H9 (cell line): ENCODE measurements around the gene MYO1E. TPM values are rescaled to one million over a fixed set of nuclear protein-coding genes. Genes with fewer than 3 reads are reported as not detected.
"Not testable (repeated sequence)": the region's sequence is repeated elsewhere in the genome, so short reads cannot be mapped to it uniquely, and the experiment has no call there.

Experiments
- DNase-seq: peaks from one replicate; pipeline ENCODE4 v3.0.0-alpha.2; 2017
- H2AFZ ChIP-seq: one replicate; pipeline ENCODE4 v1.6.1; 2013; ENCODE audit warnings: mild to moderate bottlenecking, low read length, control low read depth, moderate library complexity
- H2AK5ac ChIP-seq: 2 replicates; pipeline ENCODE4 v1.6.1; 2013; ENCODE audit warnings: low read length, control low read depth, mixed read lengths; ENCODE audit not compliant: insufficient read length
- H2BK120ac ChIP-seq: one replicate; pipeline ENCODE4 v1.6.1; 2013; ENCODE audit warnings: low read depth, mild to moderate bottlenecking, low read length, control low read depth, inconsistent platforms; ENCODE audit not compliant: poor library complexity, severe bottlenecking
- H2BK12ac ChIP-seq: 2 replicates; pipeline ENCODE4 v1.6.1; 2013; ENCODE audit warnings: low read length, control low read depth, mixed read lengths, low read depth; ENCODE audit not compliant: insufficient read length
- H2BK15ac ChIP-seq: 2 replicates; pipeline ENCODE4 v1.6.1; 2013; ENCODE audit warnings: low read depth, low read length, control low read depth
- H2BK20ac ChIP-seq: one replicate; pipeline ENCODE4 v1.6.1; 2013; ENCODE audit warnings: low read depth, mild to moderate bottlenecking, low read length, control low read depth, inconsistent platforms; ENCODE audit not compliant: poor library complexity, severe bottlenecking
- H2BK5ac ChIP-seq: 2 replicates; pipeline ENCODE4 v1.6.1; 2013; ENCODE audit warnings: low read length, control low read depth, mixed read lengths; ENCODE audit not compliant: insufficient read length
- H3K14ac ChIP-seq: 2 replicates; pipeline ENCODE4 v1.6.1; 2013; ENCODE audit warnings: low read length, control low read depth; ENCODE audit not compliant: insufficient read depth
- H3K18ac ChIP-seq: 2 replicates; pipeline ENCODE4 v1.6.1; 2013; ENCODE audit warnings: low read depth, mild to moderate bottlenecking, mixed read lengths, low read length, control low read depth; ENCODE audit not compliant: insufficient read length
- H3K23ac ChIP-seq: 2 replicates; pipeline ENCODE4 v1.6.1; 2013; ENCODE audit warnings: low read length, control low read depth, mixed read lengths, low read depth; ENCODE audit not compliant: insufficient read length
- H3K23me2 ChIP-seq: 2 replicates; pipeline ENCODE4 v1.6.1; 2013; ENCODE audit warnings: low read depth, mild to moderate bottlenecking, mixed read lengths, low read length, control low read depth; ENCODE audit not compliant: insufficient read length, poor library complexity, severe bottlenecking
- H3K27ac ChIP-seq: 2 replicates; pipeline ENCODE4 v1.5.1; 2013; ENCODE audit warnings: low read length, control low read depth, mixed read lengths, low read depth; ENCODE audit not compliant: insufficient read length
- H3K27me3 ChIP-seq: 2 replicates; pipeline ENCODE4 v1.6.1; 2013; ENCODE audit warnings: low read length, control low read depth, inconsistent platforms; ENCODE audit not compliant: insufficient read depth
- H3K4ac ChIP-seq: 2 replicates; pipeline ENCODE4 v1.6.1; 2013; ENCODE audit warnings: low read depth, mild to moderate bottlenecking, control low read depth, inconsistent platforms, low read length, moderate library complexity
- H3K4me1 ChIP-seq: 2 replicates; pipeline ENCODE4 v1.6.1; 2013; ENCODE audit warnings: low read length, control low read depth, inconsistent platforms; ENCODE audit not compliant: insufficient read depth
- H3K4me2 ChIP-seq: 2 replicates; pipeline ENCODE4 v1.6.1; 2013; ENCODE audit warnings: low read length, control low read depth, mixed read lengths; ENCODE audit not compliant: insufficient read length, insufficient read depth
- H3K56ac ChIP-seq: 2 replicates; pipeline ENCODE4 v1.6.1; 2013; ENCODE audit warnings: low read depth, mild to moderate bottlenecking, mixed read lengths, low read length, control low read depth; ENCODE audit not compliant: insufficient read length
- H3K79me1 ChIP-seq: 2 replicates; pipeline ENCODE4 v1.6.1; 2013; ENCODE audit warnings: low read depth, mild to moderate bottlenecking, moderate library complexity, low read length, control low read depth, inconsistent platforms; ENCODE audit not compliant: insufficient read depth, poor library complexity, severe bottlenecking
- H3K79me2 ChIP-seq: 2 replicates; pipeline ENCODE4 v1.6.1; 2013; ENCODE audit warnings: low read length, control low read depth, inconsistent platforms; ENCODE audit not compliant: insufficient read depth
- H3K9ac ChIP-seq: 2 replicates; pipeline ENCODE4 v1.6.1; 2013; ENCODE audit warnings: low read length, control low read depth, mixed read lengths; ENCODE audit not compliant: insufficient read length; ENCODE audit errors: extremely low read depth
- H3K9me3 ChIP-seq: one replicate; pipeline ENCODE4 v1.6.1; 2013; ENCODE audit warnings: low read depth, low read length, inconsistent platforms; ENCODE audit not compliant: control insufficient read depth
- H3T11ph ChIP-seq: one replicate; pipeline ENCODE4 v1.6.1; 2013; ENCODE audit warnings: mild to moderate bottlenecking, low read length, control low read depth, inconsistent platforms
- H4K20me1 ChIP-seq: one replicate; pipeline ENCODE4 v1.6.1; 2013; ENCODE audit not compliant: control insufficient read depth, insufficient read length, insufficient read depth
- H4K5ac ChIP-seq: 2 replicates; pipeline ENCODE4 v1.6.1; 2013; ENCODE audit warnings: low read depth, mild to moderate bottlenecking, mixed read lengths, low read length, control low read depth; ENCODE audit not compliant: insufficient read length
- H4K8ac ChIP-seq: replicated peaks from 2 replicates; pipeline ENCODE4 v1.6.1; 2013; ENCODE audit warnings: low read length, control low read depth, mixed read lengths, low read depth; ENCODE audit not compliant: insufficient read length
- H4K91ac ChIP-seq: 2 replicates; pipeline ENCODE4 v1.6.1; 2013; ENCODE audit warnings: low read depth, mild to moderate bottlenecking, moderate library complexity, mixed read lengths, low read length, control low read depth; ENCODE audit not compliant: insufficient read length
- H3K27ac Mint-ChIP-seq, 3 experiments: 2 replicates in 2 of 3; 3 replicates in 1 of 3; pipeline ENCODE4 v1.8.0; 2020 to 2021; ENCODE audit warnings: mixed read lengths in 3 of 3, mild to moderate bottlenecking in 1 of 3, moderate library complexity in 1 of 3
- H3K27me3 Mint-ChIP-seq: 2 replicates; pipeline ENCODE4 v1.8.0; 2021; ENCODE audit warnings: low read depth, mild to moderate bottlenecking, moderate library complexity, mixed read lengths
- H3K36me3 Mint-ChIP-seq, 3 experiments: 2 replicates in 2 of 3; 3 replicates in 1 of 3; pipeline ENCODE4 v1.8.0; 2020 to 2021; ENCODE audit warnings: low read depth in 3 of 3, mixed read lengths in 3 of 3; ENCODE audit not compliant: insufficient read depth in 1 of 3
- H3K4me1 Mint-ChIP-seq, 2 experiments: 2 replicates each; pipeline ENCODE4 v1.8.0; 2020; ENCODE audit warnings: mixed read lengths in 2 of 2
- H3K4me3 Mint-ChIP-seq, 2 experiments: 2 replicates in 1 of 2; 3 replicates in 1 of 2; pipeline ENCODE4 v1.8.0; 2020 to 2021; ENCODE audit warnings: mild to moderate bottlenecking in 2 of 2, mixed read lengths in 2 of 2, moderate library complexity in 1 of 2
- H3K9me3 Mint-ChIP-seq, 2 experiments: 2 replicates in 1 of 2; 3 replicates in 1 of 2; pipeline ENCODE4 v1.8.0; 2020; ENCODE audit warnings: mild to moderate bottlenecking in 2 of 2, mixed read lengths in 2 of 2, moderate library complexity in 1 of 2
- CTCF ChIP-seq: fragments of 200-600 bp; sonication (generic); conservative IDR thresholded peaks from 3 replicates; pipeline ENCODE4 v1.8.0; 2021; ENCODE audit warnings: antibody characterized with exemption, mild to moderate bottlenecking
- WGBS: extraction: QIAGEN DNeasy Blood & Tissue Kit; methylation state at CpG from one replicate; pipeline ENCODE4 v1.1.7; 2013; ENCODE audit warnings: missing lambda C conversion rate, low lambda C conversion rate, mixed read lengths; ENCODE audit not compliant: insufficient read length; ENCODE audit errors: extremely low coverage; 5-methylcytosine and 5-hydroxymethylcytosine counted together
- total RNA-seq: library from RNA; stranded (reverse); gene quantifications from 2 replicates; pipeline ENCODE4 v1.2.1, GENCODE V29; 2021

The MYO1E gene
- total RNA-seq, 1 experiment from 2014 or later = 235 TPM

GRCh38 chr15:59131456-59131855, 241.2 kb downstream of the MYO1E start:
- no peak overlapping the region for H3K23ac ChIP-seq
- H3K4me3 Mint-ChIP-seq = no peak overlapping the region
- H4K8ac ChIP-seq = no peak overlapping the region
- H2BK120ac ChIP-seq = no peak overlapping the region
- no peaks in the 10 kb centered on the region for H3K79me2 ChIP-seq
- H3K9me3 Mint-ChIP-seq = peaks cover 27 to 34% of the 10 kb centered on the region in 2 experiments
- no peak overlapping the region; the same call in 1 of the 2 replicates for H3K14ac ChIP-seq
- no peaks in the 10 kb centered on the region for H3K4me1 ChIP-seq
- H2BK12ac ChIP-seq = no peak overlapping the region
- no peaks in the 10 kb centered on the region for H3K27me3 Mint-ChIP-seq
- H2AFZ ChIP-seq = no peak overlapping the region
- peaks cover 3% of the 10 kb centered on the region for H3K79me1 ChIP-seq
- no peak overlapping the region for H3K56ac ChIP-seq
- no peak for DNase-seq
- H2BK5ac ChIP-seq = no peak overlapping the region
- H3K4ac ChIP-seq = no peak overlapping the region
- no CpG with 5 or more reads among the region's 16 CpGs for WGBS
- no peak overlapping the region for H3K18ac ChIP-seq
- peaks cover 76 to 99% (median 98%) of the 10 kb centered on the region in 3 experiments for H3K36me3 Mint-ChIP-seq
- H4K91ac ChIP-seq = no peak overlapping the region
- H2BK15ac ChIP-seq = no peak overlapping the region
- H2AK5ac ChIP-seq = no peak overlapping the region
- no peaks in the 10 kb centered on the region for H3K23me2 ChIP-seq
- no peak overlapping the region for H3K4me2 ChIP-seq
- H3K27ac Mint-ChIP-seq = peak overlapping the region in 1 of 3 experiments; percentile 21; a peak in 2 of 7 replicates
- no peaks in the 10 kb centered on the region for H3K27me3 ChIP-seq
- no peaks in the 10 kb centered on the region for H3K9me3 ChIP-seq
- peaks cover 14 to 15% of the 10 kb centered on the region in 2 experiments for H3K4me1 Mint-ChIP-seq
- no peak overlapping the region for H2BK20ac ChIP-seq
- no peak for TF ChIP-seq CTCF
- H3T11ph ChIP-seq = no peak overlapping the region
- H4K20me1 ChIP-seq = no peaks in the 10 kb centered on the region
- no peak overlapping the region for H4K5ac ChIP-seq
- H3K27ac ChIP-seq = no peak overlapping the region
- no peak overlapping the region for H3K9ac ChIP-seq

GRCh38 chr15:59127255-59127654, 245.4 kb downstream of the MYO1E start:
- not testable (repeated sequence) for H2AK5ac ChIP-seq, H3K9ac ChIP-seq, H3K27ac ChIP-seq, H3K9me3 ChIP-seq, H3K4me1 Mint-ChIP-seq, H3K4me2 ChIP-seq, H3K23me2 ChIP-seq, H3K79me2 ChIP-seq, H3K4ac ChIP-seq, H2BK20ac ChIP-seq, H4K8ac ChIP-seq, DNase-seq, H3K4me3 Mint-ChIP-seq, H3K14ac ChIP-seq, H4K5ac ChIP-seq, H4K91ac ChIP-seq, H2BK15ac ChIP-seq, H3K4me1 ChIP-seq, H2BK5ac ChIP-seq, H2AFZ ChIP-seq, H3K27me3 Mint-ChIP-seq, H3K27me3 ChIP-seq, H3K18ac ChIP-seq, H3K56ac ChIP-seq, H2BK120ac ChIP-seq, H2BK12ac ChIP-seq, H4K20me1 ChIP-seq, H3T11ph ChIP-seq, H3K23ac ChIP-seq, H3K79me1 ChIP-seq
- no CpG with 5 or more reads among the region's 1 CpG for WGBS
- Mint-ChIP-seq H3K36me3 (peaks cover 85 to 99% (median 98%) of the 10 kb centered on the region in 3 experiments), H3K27ac (peak overlapping the region in 1 of 3 experiments; percentile 62; a peak in 1 of 7 replicates), H3K9me3 (peaks cover 31 to 42% of the 10 kb centered on the region in 2 experiments)
